ENCODE results near the gene WFIKKN2. TPM values are rescaled to one million over a fixed set of nuclear protein-coding genes. Genes with fewer than 3 reads are reported as not detected.

Gene WFIKKN2
- total and polyA plus RNA-seq, 2 of the 13 experiments (the other 11 are each of a cell fraction or from before 2014, with no cell fraction given), result not detected

- TF ChIP-seq, protein P1, sequence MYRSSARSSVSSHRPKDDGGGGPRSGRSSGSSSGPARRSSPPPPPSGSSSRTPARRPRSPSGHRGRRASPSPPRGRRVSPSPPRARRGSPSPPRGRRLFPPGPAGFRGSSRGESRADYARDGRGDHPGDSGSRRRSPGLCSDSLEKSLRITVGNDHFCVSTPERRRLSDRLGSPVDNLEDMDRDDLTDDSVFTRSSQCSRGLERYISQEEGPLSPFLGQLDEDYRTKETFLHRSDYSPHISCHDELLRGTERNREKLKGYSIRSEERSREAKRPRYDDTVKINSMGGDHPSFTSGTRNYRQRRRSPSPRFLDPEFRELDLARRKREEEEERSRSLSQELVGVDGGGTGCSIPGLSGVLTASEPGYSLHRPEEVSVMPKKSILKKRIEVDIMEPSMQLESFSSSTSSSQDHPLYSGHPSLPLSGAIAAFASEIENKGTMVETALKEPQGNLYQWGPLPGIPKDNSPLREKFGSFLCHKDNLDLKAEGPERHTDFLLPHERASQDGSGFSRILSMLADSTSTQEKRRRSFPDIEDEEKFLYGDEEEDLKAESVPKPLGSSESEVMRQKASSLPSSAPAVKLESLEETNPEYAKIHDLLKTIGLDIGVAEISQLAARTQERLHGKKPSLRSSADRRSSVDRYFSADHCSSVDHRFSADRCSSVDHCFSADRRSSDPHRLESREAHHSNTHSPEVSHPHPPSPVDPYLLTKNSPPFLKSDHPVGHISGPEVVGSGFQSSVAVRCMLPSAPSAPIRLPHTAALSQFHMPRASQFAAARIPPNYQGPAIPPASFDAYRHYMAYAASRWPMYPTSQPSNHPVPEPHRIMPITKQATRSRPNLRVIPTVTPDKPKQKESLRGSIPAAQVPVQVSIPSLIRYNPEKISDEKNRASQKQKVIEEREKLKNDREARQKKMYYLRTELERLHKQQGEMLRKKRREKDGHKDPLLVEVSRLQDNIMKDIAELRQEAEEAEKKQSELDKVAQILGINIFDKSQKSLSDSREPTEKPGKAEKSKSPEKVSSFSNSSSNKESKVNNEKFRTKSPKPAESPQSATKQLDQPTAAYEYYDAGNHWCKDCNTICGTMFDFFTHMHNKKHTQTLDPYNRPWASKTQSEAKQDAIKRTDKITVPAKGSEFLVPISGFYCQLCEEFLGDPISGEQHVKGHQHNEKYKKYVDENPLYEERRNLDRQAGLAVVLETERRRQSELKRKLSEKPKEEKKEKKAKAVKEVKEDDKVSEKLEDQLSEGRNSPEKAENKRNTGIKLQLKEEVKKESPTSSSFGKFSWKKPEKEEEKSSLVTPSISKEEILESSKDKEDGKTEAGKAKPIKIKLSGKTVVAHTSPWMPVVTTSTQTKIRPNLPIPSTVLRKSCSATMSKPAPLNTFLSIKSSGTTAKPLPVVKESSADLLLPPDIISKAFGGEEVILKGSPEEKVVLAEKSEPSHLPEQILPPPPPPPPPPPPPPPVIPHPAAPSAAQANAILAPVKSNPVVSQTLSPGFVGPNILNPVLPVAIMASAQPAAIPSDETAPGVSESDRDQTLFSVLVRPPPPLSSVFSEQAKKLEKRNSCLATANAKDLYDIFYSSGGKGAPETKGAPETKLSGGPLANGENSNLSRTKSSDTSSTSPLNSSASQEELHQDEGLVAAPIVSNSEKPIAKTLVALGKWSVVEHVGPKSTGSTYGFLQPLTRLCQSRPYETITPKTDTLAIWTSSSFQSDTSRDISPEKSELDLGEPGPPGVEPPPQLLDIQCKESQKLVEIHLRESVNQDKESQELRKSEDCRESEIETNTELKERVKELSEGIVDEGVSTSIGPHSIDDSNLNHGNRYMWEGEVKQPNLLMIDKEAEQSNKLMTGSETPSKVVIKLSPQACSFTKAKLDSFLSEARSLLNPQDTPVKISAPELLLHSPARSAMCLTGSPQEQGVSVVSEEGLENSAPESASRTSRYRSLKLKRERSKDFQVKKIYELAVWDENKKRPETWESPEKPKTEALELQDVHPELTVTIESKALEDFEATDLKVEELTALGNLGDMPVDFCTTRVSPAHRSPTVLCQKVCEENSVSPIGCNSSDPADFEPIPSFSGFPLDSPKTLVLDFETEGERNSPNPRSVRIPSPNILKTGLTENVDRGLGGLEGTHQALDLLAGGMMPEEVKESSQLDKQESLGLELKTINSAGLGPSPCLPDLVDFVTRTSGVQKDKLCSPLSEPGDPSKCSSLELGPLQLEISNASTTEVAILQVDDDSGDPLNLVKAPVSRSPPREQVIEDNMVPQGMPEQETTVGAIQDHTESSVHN (CRISPR knock-in tag; IDR thresholded peaks at IDR 0.05), result no peak
- TF ChIP-seq ZNF749 (CRISPR knock-in tag; IDR thresholded peaks at IDR 0.05; ENCODE audit: borderline replicate concordance) (0 out of 2 replicates have a peak, but pooled peaks have one; percentile 25), ARID3A (IDR thresholded peaks at IDR 0.05; ENCODE audit: low read depth, low read length) (peak; percentile 83), RAD21 (CRISPR knock-in tag; IDR thresholded peaks at IDR 0.05) (peak; percentile 14; the same call in 1 of the 2 replicates), PAWR (CRISPR knock-in tag; IDR thresholded peaks at IDR 0.05; ENCODE audit: borderline replicate concordance) (0 out of 2 replicates have a peak, but pooled peaks have one; percentile 61), ZNF496 (CRISPR knock-in tag; IDR thresholded peaks at IDR 0.05; ENCODE audit: insufficient replicate concordance) (no peak), GLI4 (CRISPR knock-in tag; IDR thresholded peaks at IDR 0.05; ENCODE audit: borderline replicate concordance) (no peak), ZNF543 (CRISPR knock-in tag; IDR thresholded peaks at IDR 0.05) (no peak), GABPB1 (CRISPR knock-in tag; IDR thresholded peaks at IDR 0.05) (no peak; the same call in 1 of the 2 replicates), NKX3-1 (CRISPR knock-in tag; IDR thresholded peaks at IDR 0.05) (no peak)
- TF ChIP-seq, protein P2, sequence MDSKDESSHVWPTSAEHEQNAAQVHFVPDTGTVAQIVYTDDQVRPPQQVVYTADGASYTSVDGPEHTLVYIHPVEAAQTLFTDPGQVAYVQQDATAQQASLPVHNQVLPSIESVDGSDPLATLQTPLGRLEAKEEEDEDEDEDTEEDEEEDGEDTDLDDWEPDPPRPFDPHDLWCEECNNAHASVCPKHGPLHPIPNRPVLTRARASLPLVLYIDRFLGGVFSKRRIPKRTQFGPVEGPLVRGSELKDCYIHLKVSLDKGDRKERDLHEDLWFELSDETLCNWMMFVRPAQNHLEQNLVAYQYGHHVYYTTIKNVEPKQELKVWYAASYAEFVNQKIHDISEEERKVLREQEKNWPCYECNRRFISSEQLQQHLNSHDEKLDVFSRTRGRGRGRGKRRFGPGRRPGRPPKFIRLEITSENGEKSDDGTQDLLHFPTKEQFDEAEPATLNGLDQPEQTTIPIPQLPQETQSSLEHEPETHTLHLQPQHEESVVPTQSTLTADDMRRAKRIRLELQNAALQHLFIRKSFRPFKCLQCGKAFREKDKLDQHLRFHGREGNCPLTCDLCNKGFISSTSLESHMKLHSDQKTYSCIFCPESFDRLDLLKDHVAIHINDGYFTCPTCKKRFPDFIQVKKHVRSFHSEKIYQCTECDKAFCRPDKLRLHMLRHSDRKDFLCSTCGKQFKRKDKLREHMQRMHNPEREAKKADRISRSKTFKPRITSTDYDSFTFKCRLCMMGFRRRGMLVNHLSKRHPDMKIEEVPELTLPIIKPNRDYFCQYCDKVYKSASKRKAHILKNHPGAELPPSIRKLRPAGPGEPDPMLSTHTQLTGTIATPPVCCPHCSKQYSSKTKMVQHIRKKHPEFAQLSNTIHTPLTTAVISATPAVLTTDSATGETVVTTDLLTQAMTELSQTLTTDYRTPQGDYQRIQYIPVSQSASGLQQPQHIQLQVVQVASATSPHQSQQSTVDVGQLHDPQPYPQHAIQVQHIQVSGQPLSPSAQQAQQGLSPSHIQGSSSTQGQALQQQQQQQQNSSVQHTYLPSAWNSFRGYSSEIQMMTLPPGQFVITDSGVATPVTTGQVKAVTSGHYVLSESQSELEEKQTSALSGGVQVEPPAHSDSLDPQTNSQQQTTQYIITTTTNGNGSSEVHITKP (CRISPR knock-in tag; IDR thresholded peaks at IDR 0.05; ENCODE audit: low read depth), result 0 out of 2 replicates have a peak, but pooled peaks have one; percentile 17
- TF ChIP-seq, protein P3, sequence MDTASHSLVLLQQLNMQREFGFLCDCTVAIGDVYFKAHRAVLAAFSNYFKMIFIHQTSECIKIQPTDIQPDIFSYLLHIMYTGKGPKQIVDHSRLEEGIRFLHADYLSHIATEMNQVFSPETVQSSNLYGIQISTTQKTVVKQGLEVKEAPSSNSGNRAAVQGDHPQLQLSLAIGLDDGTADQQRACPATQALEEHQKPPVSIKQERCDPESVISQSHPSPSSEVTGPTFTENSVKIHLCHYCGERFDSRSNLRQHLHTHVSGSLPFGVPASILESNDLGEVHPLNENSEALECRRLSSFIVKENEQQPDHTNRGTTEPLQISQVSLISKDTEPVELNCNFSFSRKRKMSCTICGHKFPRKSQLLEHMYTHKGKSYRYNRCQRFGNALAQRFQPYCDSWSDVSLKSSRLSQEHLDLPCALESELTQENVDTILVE (CRISPR knock-in tag; IDR thresholded peaks at IDR 0.05), result peak; percentile 85
These were observed 55.5 kb downstream of the WFIKKN2 start (continued) for GRCh38 chr17:50890675-50891516.
